ENCODE results near the gene MRPL58. TPM values are rescaled to one million over a fixed set of nuclear protein-coding genes. Genes with fewer than 3 reads are reported as not detected.

MRPL58 gene
- total RNA-seq (2014; rRNA removed; shearing (Covaris generic)) (38.0 and 48.5 TPM in 2 replicates), polyA plus RNA-seq (2016; fragmentation: Nextera tagmentation; extraction: Ambion mirVana) (66.7 and 68.0 TPM in 2 replicates)
- long read RNA-seq, transcript MRPL58-201 (6 exons, 890 nt) = major isoform, 40 of 42 reads
- long read RNA-seq, partial matches to known transcripts = 0 of 42 reads
- long read RNA-seq, other reads (novel, unspliced or antisense) = 0 of 42 reads

DNA sequence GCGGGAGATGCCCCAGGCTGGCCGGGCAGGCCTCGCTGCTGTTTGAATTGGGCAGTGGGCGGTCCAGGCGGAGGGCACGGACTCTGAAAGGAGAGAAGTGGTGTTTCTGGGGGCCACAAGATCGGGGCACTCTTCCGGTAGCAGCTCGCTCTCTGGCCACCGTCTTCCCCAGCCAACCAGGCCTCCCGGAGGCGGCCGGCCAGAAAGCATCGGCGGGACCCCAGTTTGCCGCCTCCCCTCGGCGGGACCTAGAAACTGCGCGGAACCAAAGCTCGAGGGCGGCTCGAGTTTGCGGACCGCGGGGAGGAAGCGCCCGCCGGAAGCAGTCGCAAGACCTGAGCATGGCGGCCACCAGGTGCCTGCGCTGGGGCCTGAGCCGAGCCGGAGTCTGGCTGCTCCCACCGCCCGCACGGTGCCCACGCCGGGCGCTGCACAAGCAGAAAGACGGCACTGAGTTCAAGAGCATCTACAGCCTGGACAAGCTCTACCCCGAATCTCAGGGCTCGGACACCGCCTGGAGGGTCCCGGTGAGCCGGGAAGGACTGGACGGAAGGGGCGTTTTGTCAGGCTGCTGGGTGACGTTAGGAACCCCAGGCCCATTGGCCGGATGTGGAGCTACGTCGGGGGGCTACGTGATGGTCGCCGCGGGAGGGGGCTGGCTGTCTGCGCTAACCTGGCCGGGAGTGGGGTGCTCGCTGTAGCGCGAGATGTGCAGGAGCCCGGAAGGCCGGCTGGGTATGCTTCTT, at the start of gene MRPL58:
MRPL58 (plus strand) TSS at position 325 of the 746 bp plus-strand sequence; CDS start at position 342, 17 bp downstream.
- H4K20me1 ChIP-seq (replicated peaks; ENCODE audit: insufficient read depth) = no peaks in the 10 kb centered on the region
- Mint-ChIP-seq H3K4me1 (peaks cover 26% of the 10 kb centered on the region), H3K27ac (peak within 1 kb of the TSS; percentile 96), H3K4me3 (peak within 1 kb of the TSS; percentile 84), H3K27me3 (ENCODE audit: insufficient read depth, low read depth, poor library complexity) (peaks cover 4% of the 10 kb centered on the region), H3K9me3 (no peaks in the 10 kb centered on the region; the same call in 1 of the 3 replicates), H3K36me3 (ENCODE audit: low read depth) (peaks cover 19% of the 10 kb centered on the region)
- ATAC-seq (peak; percentile 88), DNase-seq (ENCODE audit: low spot score) (peak; percentile 97)
- peak within 1 kb of the TSS; percentile 100 for H3K27ac ChIP-seq (ENCODE audit: low read depth)
- no peaks in the 10 kb centered on the region for H3K9me2 ChIP-seq (ENCODE audit: insufficient read depth)
- H3F3A ChIP-seq (replicated peaks; ENCODE audit: low read depth) = peaks cover 14% of the 10 kb centered on the region
- H3K36me3 ChIP-seq (ENCODE audit: insufficient read depth) = no peaks in the 10 kb centered on the region
- peak within 1 kb of the TSS; percentile 88 for H3K4me3 ChIP-seq
- TF ChIP-seq POLR2AphosphoS5 (IDR thresholded peaks at IDR 0.05; ENCODE audit: low read depth) (peak; percentile 89), CREB1 (CRISPR knock-in tag; IDR thresholded peaks at IDR 0.05; ENCODE audit: low read depth) (peak; percentile 81), ZNF114 (CRISPR knock-in tag; IDR thresholded peaks at IDR 0.05) (no peak), NANOG (IDR thresholded peaks at IDR 0.05; ENCODE audit: borderline replicate concordance) (no peak), ZNF331 (CRISPR knock-in tag; IDR thresholded peaks at IDR 0.05; ENCODE audit: low read depth) (no peak), EZH2 (IDR thresholded peaks at IDR 0.05; ENCODE audit: low read depth, unreplicated experiment) (no peak), STAT1 (IDR thresholded peaks at IDR 0.05; ENCODE audit: unreplicated experiment) (no peak), EZH2phosphoT487 (IDR thresholded peaks at IDR 0.05; ENCODE audit: unreplicated experiment) (no peak), JUNB (IDR thresholded peaks at IDR 0.05; ENCODE audit: unreplicated experiment) (no peak)
- TF ChIP-seq, protein P1, sequence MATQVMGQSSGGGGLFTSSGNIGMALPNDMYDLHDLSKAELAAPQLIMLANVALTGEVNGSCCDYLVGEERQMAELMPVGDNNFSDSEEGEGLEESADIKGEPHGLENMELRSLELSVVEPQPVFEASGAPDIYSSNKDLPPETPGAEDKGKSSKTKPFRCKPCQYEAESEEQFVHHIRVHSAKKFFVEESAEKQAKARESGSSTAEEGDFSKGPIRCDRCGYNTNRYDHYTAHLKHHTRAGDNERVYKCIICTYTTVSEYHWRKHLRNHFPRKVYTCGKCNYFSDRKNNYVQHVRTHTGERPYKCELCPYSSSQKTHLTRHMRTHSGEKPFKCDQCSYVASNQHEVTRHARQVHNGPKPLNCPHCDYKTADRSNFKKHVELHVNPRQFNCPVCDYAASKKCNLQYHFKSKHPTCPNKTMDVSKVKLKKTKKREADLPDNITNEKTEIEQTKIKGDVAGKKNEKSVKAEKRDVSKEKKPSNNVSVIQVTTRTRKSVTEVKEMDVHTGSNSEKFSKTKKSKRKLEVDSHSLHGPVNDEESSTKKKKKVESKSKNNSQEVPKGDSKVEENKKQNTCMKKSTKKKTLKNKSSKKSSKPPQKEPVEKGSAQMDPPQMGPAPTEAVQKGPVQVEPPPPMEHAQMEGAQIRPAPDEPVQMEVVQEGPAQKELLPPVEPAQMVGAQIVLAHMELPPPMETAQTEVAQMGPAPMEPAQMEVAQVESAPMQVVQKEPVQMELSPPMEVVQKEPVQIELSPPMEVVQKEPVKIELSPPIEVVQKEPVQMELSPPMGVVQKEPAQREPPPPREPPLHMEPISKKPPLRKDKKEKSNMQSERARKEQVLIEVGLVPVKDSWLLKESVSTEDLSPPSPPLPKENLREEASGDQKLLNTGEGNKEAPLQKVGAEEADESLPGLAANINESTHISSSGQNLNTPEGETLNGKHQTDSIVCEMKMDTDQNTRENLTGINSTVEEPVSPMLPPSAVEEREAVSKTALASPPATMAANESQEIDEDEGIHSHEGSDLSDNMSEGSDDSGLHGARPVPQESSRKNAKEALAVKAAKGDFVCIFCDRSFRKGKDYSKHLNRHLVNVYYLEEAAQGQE (IDR thresholded peaks at IDR 0.05; ENCODE audit: unreplicated experiment) = no peak
- TF ChIP-seq, protein P2, sequence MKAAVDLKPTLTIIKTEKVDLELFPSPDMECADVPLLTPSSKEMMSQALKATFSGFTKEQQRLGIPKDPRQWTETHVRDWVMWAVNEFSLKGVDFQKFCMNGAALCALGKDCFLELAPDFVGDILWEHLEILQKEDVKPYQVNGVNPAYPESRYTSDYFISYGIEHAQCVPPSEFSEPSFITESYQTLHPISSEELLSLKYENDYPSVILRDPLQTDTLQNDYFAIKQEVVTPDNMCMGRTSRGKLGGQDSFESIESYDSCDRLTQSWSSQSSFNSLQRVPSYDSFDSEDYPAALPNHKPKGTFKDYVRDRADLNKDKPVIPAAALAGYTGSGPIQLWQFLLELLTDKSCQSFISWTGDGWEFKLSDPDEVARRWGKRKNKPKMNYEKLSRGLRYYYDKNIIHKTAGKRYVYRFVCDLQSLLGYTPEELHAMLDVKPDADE (IDR thresholded peaks at IDR 0.05) = peak; percentile 76
- TF ChIP-seq, protein P3, sequence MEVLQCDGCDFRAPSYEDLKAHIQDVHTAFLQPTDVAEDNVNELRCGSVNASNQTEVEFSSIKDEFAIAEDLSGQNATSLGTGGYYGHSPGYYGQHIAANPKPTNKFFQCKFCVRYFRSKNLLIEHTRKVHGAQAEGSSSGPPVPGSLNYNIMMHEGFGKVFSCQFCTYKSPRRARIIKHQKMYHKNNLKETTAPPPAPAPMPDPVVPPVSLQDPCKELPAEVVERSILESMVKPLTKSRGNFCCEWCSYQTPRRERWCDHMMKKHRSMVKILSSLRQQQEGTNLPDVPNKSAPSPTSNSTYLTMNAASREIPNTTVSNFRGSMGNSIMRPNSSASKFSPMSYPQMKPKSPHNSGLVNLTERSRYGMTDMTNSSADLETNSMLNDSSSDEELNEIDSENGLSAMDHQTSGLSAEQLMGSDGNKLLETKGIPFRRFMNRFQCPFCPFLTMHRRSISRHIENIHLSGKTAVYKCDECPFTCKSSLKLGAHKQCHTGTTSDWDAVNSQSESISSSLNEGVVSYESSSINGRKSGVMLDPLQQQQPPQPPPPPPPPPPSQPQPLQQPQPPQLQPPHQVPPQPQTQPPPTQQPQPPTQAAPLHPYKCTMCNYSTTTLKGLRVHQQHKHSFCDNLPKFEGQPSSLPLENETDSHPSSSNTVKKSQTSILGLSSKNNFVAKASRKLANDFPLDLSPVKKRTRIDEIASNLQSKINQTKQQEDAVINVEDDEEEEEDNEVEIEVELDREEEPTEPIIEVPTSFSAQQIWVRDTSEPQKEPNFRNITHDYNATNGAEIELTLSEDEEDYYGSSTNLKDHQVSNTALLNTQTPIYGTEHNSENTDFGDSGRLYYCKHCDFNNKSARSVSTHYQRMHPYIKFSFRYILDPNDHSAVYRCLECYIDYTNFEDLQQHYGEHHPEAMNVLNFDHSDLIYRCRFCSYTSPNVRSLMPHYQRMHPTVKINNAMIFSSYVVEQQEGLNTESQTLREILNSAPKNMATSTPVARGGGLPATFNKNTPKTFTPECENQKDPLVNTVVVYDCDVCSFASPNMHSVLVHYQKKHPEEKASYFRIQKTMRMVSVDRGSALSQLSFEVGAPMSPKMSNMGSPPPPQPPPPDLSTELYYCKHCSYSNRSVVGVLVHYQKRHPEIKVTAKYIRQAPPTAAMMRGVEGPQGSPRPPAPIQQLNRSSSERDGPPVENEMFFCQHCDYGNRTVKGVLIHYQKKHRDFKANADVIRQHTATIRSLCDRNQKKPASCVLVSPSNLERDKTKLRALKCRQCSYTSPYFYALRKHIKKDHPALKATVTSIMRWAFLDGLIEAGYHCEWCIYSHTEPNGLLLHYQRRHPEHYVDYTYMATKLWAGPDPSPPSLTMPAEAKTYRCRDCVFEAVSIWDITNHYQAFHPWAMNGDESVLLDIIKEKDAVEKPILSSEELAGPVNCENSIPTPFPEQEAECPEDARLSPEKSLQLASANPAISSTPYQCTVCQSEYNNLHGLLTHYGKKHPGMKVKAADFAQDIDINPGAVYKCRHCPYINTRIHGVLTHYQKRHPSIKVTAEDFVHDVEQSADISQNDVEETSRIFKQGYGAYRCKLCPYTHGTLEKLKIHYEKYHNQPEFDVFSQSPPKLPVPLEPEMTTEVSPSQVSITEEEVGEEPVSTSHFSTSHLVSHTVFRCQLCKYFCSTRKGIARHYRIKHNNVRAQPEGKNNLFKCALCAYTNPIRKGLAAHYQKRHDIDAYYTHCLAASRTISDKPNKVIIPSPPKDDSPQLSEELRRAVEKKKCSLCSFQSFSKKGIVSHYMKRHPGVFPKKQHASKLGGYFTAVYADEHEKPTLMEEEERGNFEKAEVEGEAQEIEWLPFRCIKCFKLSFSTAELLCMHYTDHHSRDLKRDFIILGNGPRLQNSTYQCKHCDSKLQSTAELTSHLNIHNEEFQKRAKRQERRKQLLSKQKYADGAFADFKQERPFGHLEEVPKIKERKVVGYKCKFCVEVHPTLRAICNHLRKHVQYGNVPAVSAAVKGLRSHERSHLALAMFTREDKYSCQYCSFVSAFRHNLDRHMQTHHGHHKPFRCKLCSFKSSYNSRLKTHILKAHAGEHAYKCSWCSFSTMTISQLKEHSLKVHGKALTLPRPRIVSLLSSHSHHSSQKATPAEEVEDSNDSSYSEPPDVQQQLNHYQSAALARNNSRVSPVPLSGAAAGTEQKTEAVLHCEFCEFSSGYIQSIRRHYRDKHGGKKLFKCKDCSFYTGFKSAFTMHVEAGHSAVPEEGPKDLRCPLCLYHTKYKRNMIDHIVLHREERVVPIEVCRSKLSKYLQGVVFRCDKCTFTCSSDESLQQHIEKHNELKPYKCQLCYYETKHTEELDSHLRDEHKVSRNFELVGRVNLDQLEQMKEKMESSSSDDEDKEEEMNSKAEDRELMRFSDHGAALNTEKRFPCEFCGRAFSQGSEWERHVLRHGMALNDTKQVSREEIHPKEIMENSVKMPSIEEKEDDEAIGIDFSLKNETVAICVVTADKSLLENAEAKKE (CRISPR knock-in tag; IDR thresholded peaks at IDR 0.05) = no peak
- TF ChIP-seq, protein P4, sequence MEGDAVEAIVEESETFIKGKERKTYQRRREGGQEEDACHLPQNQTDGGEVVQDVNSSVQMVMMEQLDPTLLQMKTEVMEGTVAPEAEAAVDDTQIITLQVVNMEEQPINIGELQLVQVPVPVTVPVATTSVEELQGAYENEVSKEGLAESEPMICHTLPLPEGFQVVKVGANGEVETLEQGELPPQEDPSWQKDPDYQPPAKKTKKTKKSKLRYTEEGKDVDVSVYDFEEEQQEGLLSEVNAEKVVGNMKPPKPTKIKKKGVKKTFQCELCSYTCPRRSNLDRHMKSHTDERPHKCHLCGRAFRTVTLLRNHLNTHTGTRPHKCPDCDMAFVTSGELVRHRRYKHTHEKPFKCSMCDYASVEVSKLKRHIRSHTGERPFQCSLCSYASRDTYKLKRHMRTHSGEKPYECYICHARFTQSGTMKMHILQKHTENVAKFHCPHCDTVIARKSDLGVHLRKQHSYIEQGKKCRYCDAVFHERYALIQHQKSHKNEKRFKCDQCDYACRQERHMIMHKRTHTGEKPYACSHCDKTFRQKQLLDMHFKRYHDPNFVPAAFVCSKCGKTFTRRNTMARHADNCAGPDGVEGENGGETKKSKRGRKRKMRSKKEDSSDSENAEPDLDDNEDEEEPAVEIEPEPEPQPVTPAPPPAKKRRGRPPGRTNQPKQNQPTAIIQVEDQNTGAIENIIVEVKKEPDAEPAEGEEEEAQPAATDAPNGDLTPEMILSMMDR (conservative IDR thresholded peaks at IDR 0.05; ENCODE audit: low read depth in 2 of 2) = peak in 1 of 2 experiments; percentile 30; a peak in 1 of 4 replicates
- peaks cover 19% of the 10 kb centered on the region for H3K79me2 ChIP-seq (replicated peaks; ENCODE audit: insufficient read depth)
- peak within 1 kb of the TSS; percentile 100 for H2AFZ ChIP-seq
- peak within 1 kb of the TSS; percentile 99 for H3K4me2 ChIP-seq
- H3K27me3 ChIP-seq (ENCODE audit: insufficient read depth) = no peaks in the 10 kb centered on the region
- peaks cover 20% of the 10 kb centered on the region for H3K4me1 ChIP-seq (ENCODE audit: insufficient read depth)
